Heart right ventricle (tissue), 16 donors: ENCODE results near the gene CRYL1. TPM values are rescaled to one million over a fixed set of nuclear protein-coding genes. Genes with fewer than 3 reads are reported as not detected.

Source experiments
- ATAC-seq, 8 donors: fragments of 200-7000 bp; cut with Tn5 transposase; one replicate each; pipeline ENCODE4 v1.9.1; 2020; ENCODE audit warnings: mild to moderate bottlenecking in 8 of 8, moderate library complexity in 8 of 8, moderate number of reproducible peaks in 1 of 8
- DNase-seq, 2 donors: peaks; one replicate each; pipeline ENCODE4 v3.0.0-alpha.2; 2020
- H3K27ac ChIP-seq, 10 donors: fragments of 200-600 bp; sonication (generic) in 2 of 10; one replicate each; pipeline versions ENCODE4 v1.5.0 to v1.8.0; 2020 to 2022; ENCODE audit warnings: mild to moderate bottlenecking in 3 of 10
- H3K27me3 ChIP-seq, 7 donors: fragments of 200-600 bp; one replicate each; pipeline ENCODE4 v1.8.0; 2021 to 2022; ENCODE audit warnings: mild to moderate bottlenecking in 2 of 7
- H3K36me3 ChIP-seq, 9 donors: fragments of 200-600 bp; sonication (generic) in 1 of 9; one replicate each; pipeline versions ENCODE4 v1.5.0 to v1.8.0; 2020 to 2022; ENCODE audit warnings: mild to moderate bottlenecking in 2 of 9
- H3K4me1 ChIP-seq, 9 donors: fragments of 200-600 bp; sonication (generic) in 1 of 9; one replicate each; pipeline versions ENCODE4 v1.5.0 to v1.8.0; 2020 to 2022; ENCODE audit warnings: mild to moderate bottlenecking in 4 of 9
- H3K4me3 ChIP-seq, 10 donors: fragments of 200-600 bp; sonication (generic) in 2 of 10; one replicate each; pipeline versions ENCODE4 v1.5.0 to v1.8.0; 2020 to 2022; ENCODE audit warnings: mild to moderate bottlenecking in 7 of 10, moderate library complexity in 2 of 10
- H3K9me3 ChIP-seq, 11 donors: fragments of 200-600 bp in 10 of 11; sonication (generic) in 2 of 11; one replicate each; pipeline versions ENCODE4 v1.5.0 to v1.8.0; 2013 to 2022; ENCODE audit warnings: mild to moderate bottlenecking in 2 of 11, control low read depth in 1 of 11, moderate library complexity in 1 of 11
- WGBS, 2 donors: extraction: QIAGEN DNeasy Blood & Tissue Kit; methylation state at CpG; one replicate each; pipeline ENCODE4 v1.1.7; 2013; ENCODE audit warnings: inconsistent platforms in 1 of 2; 5-methylcytosine and 5-hydroxymethylcytosine counted together
- intact Hi-C, 10 donors: fragments of 100-400 bp; cut with DNase I; formaldehyde crosslinking; loops; one replicate each; pipeline versions ENCODE4 v1.11.1 to v1.14.2; 2022
- polyA plus RNA-seq, 2 donors: library from polyadenylated mRNA; stranded (reverse); fragments of 200-250 nt; gene quantifications; one replicate each; pipeline ENCODE4 v1.2.3, GENCODE V29; 2013
- total RNA-seq, 10 donors: library from RNA; stranded (reverse); fragmentation: NEBNext Ultra II Directional in 3 of 10; extraction: Animal tissue kit (Norgen Biotek cat#: 25700) in 3 of 10; gene quantifications; one replicate each; pipeline versions ENCODE4 v1.2.1 to v1.2.4, GENCODE V29; 2021 to 2023
- TF ChIP-seq, protein P1 (sequence below), 9 donors: fragments of 200-600 bp; sonication (generic) in 2 of 9; IDR thresholded peaks; one replicate each; pipeline versions ENCODE4 v1.5.0 to v1.8.0; 2021 to 2022; ENCODE audit warnings: antibody characterized with exemption in 9 of 9, mild to moderate bottlenecking in 5 of 9, moderate library complexity in 1 of 9
- donor health status: Arrhythmogenic right ventricular cardiomyopathy.
- donor health status: ischemic (EF 13 %, LVEDD 7.1; RV severe dilation, severe dysfunction).
- donor health status: healthy with polysubstance abuse.
- donor health status: DM: no; HTN: yes; CAD: no.
- donor health status: DM: no; HTN: no; CAD: no.
- donor health status: ischemic (EF 25% LVEDD 6.9; RV normal size, moderate dysfunction).
- donor health status: ischemic (EF 25% LVEDD 5.7; RV mildly dilated, moderate dysfunction).
- donor health status: healthy.
- donor health status: DM: yes; HTN: yes; CAD: no.
- donor health status: Ischemic cardiomyopathy.
- donor health status: ischemic (EF 35%, LVEDD 5.7; RV mildly dilated, moderate dysfunction).
- donor health status: nonischemic (EF 11% LVEDD 7.7; RV severe dilation, severe dysfunction).
- donor health status: DM: yes; HTN: yes; CAD: no.
- donor health status: PGD.
- donor health status: ischemic (EF 29% LVEDD 5.4; RV normal size, mild dysfunction).
- donor health status: nonischemic (EF 23%, LVEDD 6.1; RV moderate dilation, normal function).

The CRYL1 gene
- total and polyA plus RNA-seq, 12 donors: 10.1 to 27.3 (median 23.2) TPM

DNA sequence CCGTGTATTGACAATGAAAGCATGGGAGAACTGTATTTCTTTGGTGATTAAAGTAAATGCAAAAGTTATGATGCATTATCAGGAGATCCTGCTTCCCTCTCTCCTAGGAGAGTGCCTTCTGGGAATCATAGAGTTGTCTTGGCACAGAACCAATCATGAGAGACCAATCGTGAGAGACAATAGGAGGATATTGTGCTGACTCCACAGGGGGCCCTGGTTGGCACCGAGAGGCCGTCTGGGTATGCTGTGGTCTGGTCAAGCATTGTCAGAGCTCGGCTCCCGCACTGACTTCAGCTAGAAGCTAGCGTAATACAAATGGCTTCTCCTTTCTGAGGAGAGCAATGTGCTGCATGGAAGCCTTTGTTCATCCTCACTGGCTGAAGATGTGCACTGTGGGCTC lies 162.1 kb downstream of the CRYL1 start:
- no peak for ATAC-seq
- H3K27ac ChIP-seq: no peak overlapping the region
- peaks cover 0 to 5% (median 0%) of the 10 kb centered on the region in 7 donors for H3K27me3 ChIP-seq
- intact Hi-C loops: no loop called here
- DNase-seq: no peak
- H3K4me3 ChIP-seq: no peak overlapping the region
- TF ChIP-seq, protein P1, sequence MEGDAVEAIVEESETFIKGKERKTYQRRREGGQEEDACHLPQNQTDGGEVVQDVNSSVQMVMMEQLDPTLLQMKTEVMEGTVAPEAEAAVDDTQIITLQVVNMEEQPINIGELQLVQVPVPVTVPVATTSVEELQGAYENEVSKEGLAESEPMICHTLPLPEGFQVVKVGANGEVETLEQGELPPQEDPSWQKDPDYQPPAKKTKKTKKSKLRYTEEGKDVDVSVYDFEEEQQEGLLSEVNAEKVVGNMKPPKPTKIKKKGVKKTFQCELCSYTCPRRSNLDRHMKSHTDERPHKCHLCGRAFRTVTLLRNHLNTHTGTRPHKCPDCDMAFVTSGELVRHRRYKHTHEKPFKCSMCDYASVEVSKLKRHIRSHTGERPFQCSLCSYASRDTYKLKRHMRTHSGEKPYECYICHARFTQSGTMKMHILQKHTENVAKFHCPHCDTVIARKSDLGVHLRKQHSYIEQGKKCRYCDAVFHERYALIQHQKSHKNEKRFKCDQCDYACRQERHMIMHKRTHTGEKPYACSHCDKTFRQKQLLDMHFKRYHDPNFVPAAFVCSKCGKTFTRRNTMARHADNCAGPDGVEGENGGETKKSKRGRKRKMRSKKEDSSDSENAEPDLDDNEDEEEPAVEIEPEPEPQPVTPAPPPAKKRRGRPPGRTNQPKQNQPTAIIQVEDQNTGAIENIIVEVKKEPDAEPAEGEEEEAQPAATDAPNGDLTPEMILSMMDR (IDR thresholded peaks at IDR 0.05): no peak
- H3K4me1 ChIP-seq: no peaks in the 10 kb centered on the region
- 52 to 62% methylated on average over 7 of the region's 7 CpGs for WGBS, 2 donors
- H3K36me3 ChIP-seq: no peaks in the 10 kb centered on the region
- no peaks in the 10 kb centered on the region for H3K9me3 ChIP-seq

DNA sequence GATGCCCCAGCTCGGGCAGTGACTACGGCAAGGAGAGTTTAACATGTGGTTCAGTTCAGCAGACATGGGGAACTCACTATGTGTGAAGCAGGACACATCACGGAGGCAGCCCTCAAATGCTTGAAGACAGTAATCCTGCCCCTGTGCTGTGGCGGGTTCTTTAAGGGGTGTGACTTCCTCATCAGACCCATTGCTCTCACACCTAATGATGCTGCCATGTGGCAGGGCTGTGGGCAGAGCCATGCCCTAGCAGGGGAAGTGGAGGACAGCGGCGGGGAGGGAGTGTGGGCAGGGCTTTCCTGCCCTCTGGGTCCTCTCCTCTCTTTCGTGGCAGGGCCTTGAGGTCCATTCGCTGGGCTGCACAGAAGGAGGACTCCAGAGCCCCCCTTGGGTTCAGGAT lies 162.5 kb downstream of the CRYL1 start:
- Histone ChIP-seq H3K27ac (no peak overlapping the region), H3K36me3 (no peaks in the 10 kb centered on the region), H3K4me1 (no peaks in the 10 kb centered on the region), H3K27me3 (peaks cover 0 to 5% (median 0%) of the 10 kb centered on the region in 7 donors), H3K9me3 (no peaks in the 10 kb centered on the region), H3K4me3 (no peak overlapping the region)
- no peak for DNase-seq
- WGBS, 2 donors: 84 to 90% methylated on average over 8 of the region's 8 CpGs
- intact Hi-C loops: no loop called here
- no peak for ATAC-seq
- TF ChIP-seq, protein P1 (IDR thresholded peaks at IDR 0.05): no peak

DNA sequence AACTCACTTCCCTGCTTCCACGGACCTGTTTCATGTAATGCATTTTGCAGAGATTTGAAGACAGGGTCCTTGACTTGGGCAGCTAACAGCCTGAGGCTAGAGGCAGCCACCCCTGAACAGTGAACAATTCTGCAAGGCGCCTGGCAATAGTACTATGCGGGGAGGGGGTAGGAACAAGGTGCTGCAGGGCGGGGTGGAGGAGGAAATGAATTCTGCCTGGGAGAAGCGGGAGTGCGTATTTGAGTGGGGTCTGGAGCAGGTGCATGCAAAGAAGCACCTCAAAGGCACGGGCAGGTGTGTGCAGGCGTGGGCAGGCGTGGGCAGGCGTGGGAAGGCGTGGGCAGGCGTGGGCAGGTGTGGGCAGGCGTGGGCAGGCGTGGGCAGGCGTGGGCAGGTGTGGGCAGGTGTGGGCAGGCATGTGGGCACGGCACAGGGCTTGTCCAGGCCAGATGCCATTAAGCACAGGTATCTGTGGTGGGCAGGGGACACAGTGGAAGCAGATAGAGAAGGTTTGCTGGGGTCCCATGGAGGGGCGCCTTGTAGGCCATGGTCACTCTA lies 163.1 kb downstream of the CRYL1 start:
- no peaks in the 10 kb centered on the region for H3K4me1 ChIP-seq
- intact Hi-C loops: no loop called here
- WGBS, 2 donors: 78 to 85% methylated on average over 17 of the region's 17 CpGs
- no peak overlapping the region for H3K27ac ChIP-seq
- no peak overlapping the region for H3K4me3 ChIP-seq
- H3K27me3 ChIP-seq: peaks cover 0 to 5% (median 0%) of the 10 kb centered on the region in 7 donors
- ATAC-seq (no peak), DNase-seq (no peak)
- H3K9me3 ChIP-seq: no peaks in the 10 kb centered on the region
- TF ChIP-seq, protein P1 (IDR thresholded peaks at IDR 0.05): no peak
- H3K36me3 ChIP-seq: no peaks in the 10 kb centered on the region

DNA sequence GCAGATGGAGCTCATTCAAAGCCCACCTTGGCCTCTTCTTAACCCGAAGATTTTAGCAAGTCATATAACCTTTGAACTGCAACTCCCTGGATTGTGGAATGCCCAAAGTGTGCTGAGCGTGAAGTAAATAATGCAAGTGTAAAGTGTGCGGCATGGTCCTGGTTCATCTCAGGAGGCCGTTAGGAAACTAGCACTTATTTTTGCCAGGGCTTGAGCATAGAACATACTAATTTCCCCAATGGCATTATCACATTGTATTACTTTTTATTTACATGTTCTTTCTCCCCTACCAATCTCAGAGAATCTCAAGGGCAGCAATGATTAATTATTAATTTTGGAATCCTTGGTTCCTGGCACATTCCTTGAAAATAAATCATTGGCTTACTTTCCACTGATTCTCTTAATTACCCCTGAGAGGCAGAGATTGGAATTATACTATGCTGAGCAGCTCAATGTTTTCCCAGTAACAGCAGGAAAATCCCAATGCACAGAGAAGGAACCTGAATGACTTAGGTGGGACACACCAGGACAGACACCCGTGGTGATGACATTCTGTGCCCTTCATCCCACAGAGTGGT lies 164.7 kb downstream of the CRYL1 start:
- DNase-seq (no peak), ATAC-seq (no peak)
- H3K36me3 ChIP-seq: no peaks in the 10 kb centered on the region
- peaks cover 0 to 5% (median 0%) of the 10 kb centered on the region in 7 donors for H3K27me3 ChIP-seq
- H3K9me3 ChIP-seq: no peaks in the 10 kb centered on the region
- no peak overlapping the region for H3K4me3 ChIP-seq
- intact Hi-C loops: no loop called here
- H3K4me1 ChIP-seq: no peaks in the 10 kb centered on the region
- WGBS, 2 donors: 83 to 88% methylated on average over 5 of the region's 5 CpGs
- TF ChIP-seq, protein P1 (IDR thresholded peaks at IDR 0.05): no peak
- H3K27ac ChIP-seq: no peak overlapping the region
